KMS-11 (cell line): ENCODE results near the gene RGS12.

Experiments used
- H2AFZ ChIP-seq: fragments of 200-600 bp; sonication (generic); 2 replicates; pipeline ENCODE4 v1.6.1; 2016; ENCODE audit warnings: antibody characterized with exemption, mixed run types, low read depth
- H3K27ac ChIP-seq: fragments of 200-600 bp; sonication (generic); 2 replicates; pipeline ENCODE4 v1.6.1; 2016; ENCODE audit warnings: mild to moderate bottlenecking, mixed run types
- H3K27me3 ChIP-seq: fragments of 200-600 bp; sonication (generic); 2 replicates; pipeline ENCODE4 v1.6.1; 2017; ENCODE audit warnings: mild to moderate bottlenecking, low read depth, mixed run types, moderate library complexity; ENCODE audit not compliant: insufficient read depth
- H3K36me3 ChIP-seq: fragments of 200-600 bp; sonication (generic); 2 replicates; pipeline ENCODE4 v1.6.1; 2017; ENCODE audit warnings: mild to moderate bottlenecking, mixed run types; ENCODE audit not compliant: insufficient read depth
- H3K4me1 ChIP-seq: fragments of 200-600 bp; sonication (generic); 2 replicates; pipeline ENCODE4 v1.6.1; 2016; ENCODE audit warnings: mild to moderate bottlenecking, low read depth, mixed run types; ENCODE audit not compliant: poor library complexity, severe bottlenecking
- H3K4me2 ChIP-seq: fragments of 200-600 bp; sonication (generic); 2 replicates; pipeline ENCODE4 v1.7.0; 2016; ENCODE audit warnings: mild to moderate bottlenecking, mixed run types
- H3K4me3 ChIP-seq: fragments of 200-600 bp; sonication (generic); IDR thresholded peaks from 2 replicates; pipeline ENCODE4 v1.6.1; 2017; ENCODE audit warnings: low read depth, low read length, mixed read lengths; ENCODE audit not compliant: insufficient read depth
- H3K79me2 ChIP-seq: fragments of 200-600 bp; sonication (generic); 2 replicates; pipeline ENCODE4 v1.6.1; 2016; ENCODE audit warnings: low read depth, mixed run types; ENCODE audit not compliant: insufficient read depth
- H3K9ac ChIP-seq: fragments of 200-600 bp; sonication (generic); 2 replicates; pipeline ENCODE4 v1.6.1; 2016; ENCODE audit warnings: mild to moderate bottlenecking, mixed run types
- H4K20me1 ChIP-seq: fragments of 200-600 bp; sonication (generic); 2 replicates; pipeline ENCODE4 v1.6.1; 2016; ENCODE audit warnings: mild to moderate bottlenecking, mixed run types; ENCODE audit not compliant: insufficient read depth
- CTCF ChIP-seq: fragments of 200-600 bp; sonication (generic); conservative IDR thresholded peaks from 2 replicates; pipeline ENCODE4 v1.6.1; 2017; ENCODE audit warnings: low read depth, mild to moderate bottlenecking, antibody characterized with exemption, low read length, moderate library complexity, mixed read lengths

Gene RGS12

GRCh38 chr4:3284734-3285557 lies 7.9 kb upstream of the RGS12 start:
- Histone ChIP-seq H2AFZ (no peak overlapping the region), H3K36me3 (no peaks in the 10 kb centered on the region), H3K4me3 (no peak overlapping the region), H3K79me2 (no peaks in the 10 kb centered on the region), H4K20me1 (no peaks in the 10 kb centered on the region), H3K27me3 (no peaks in the 10 kb centered on the region; the same call in 1 of the 2 replicates), H3K9ac (no peak overlapping the region), H3K27ac (no peak overlapping the region), H3K4me1 (no peaks in the 10 kb centered on the region), H3K4me2 (no peak overlapping the region)
- no peak for TF ChIP-seq CTCF

- Histone ChIP-seq H3K36me3 (no peaks in the 10 kb centered on the region), H3K79me2 (no peaks in the 10 kb centered on the region), H3K27me3 (no peaks in the 10 kb centered on the region; the same call in 1 of the 2 replicates), H3K4me1 (no peaks in the 10 kb centered on the region), H3K27ac (no peak overlapping the region), H3K4me3 (no peak overlapping the region), H2AFZ (no peak overlapping the region), H4K20me1 (no peaks in the 10 kb centered on the region), H3K4me2 (no peak overlapping the region), H3K9ac (no peak overlapping the region)
- no peak for TF ChIP-seq CTCF
Measured at GRCh38 chr4:3285558-3286334, 7.1 kb upstream of the RGS12 start.

GRCh38 chr4:3286335-3287175 lies 6.3 kb upstream of the RGS12 start:
- Histone ChIP-seq H3K27ac (no peak overlapping the region), H3K4me1 (no peaks in the 10 kb centered on the region), H3K4me3 (no peak overlapping the region)

More at GRCh38 chr4:3286335-3287175, 6.3 kb upstream of the RGS12 start:
- Histone ChIP-seq H3K9ac (no peak overlapping the region), H2AFZ (no peak overlapping the region), H3K79me2 (no peaks in the 10 kb centered on the region), H4K20me1 (no peaks in the 10 kb centered on the region), H3K36me3 (no peaks in the 10 kb centered on the region), H3K4me2 (no peak overlapping the region), H3K27me3 (no peaks in the 10 kb centered on the region; the same call in 1 of the 2 replicates)
- no peak for TF ChIP-seq CTCF
